NCI-H187 (cell line): ENCODE measurements around the gene CCDC178.
"Not testable (repeated sequence)": the region's sequence is repeated elsewhere in the genome, so short reads cannot be mapped to it uniquely, and the experiment has no call there.

Experiments used
- DNase-seq, 2 experiments: peaks; one replicate each; lab custom pipeline; 2025; lab: John Stamatoyannopoulos, UW

Gene CCDC178

DNA sequence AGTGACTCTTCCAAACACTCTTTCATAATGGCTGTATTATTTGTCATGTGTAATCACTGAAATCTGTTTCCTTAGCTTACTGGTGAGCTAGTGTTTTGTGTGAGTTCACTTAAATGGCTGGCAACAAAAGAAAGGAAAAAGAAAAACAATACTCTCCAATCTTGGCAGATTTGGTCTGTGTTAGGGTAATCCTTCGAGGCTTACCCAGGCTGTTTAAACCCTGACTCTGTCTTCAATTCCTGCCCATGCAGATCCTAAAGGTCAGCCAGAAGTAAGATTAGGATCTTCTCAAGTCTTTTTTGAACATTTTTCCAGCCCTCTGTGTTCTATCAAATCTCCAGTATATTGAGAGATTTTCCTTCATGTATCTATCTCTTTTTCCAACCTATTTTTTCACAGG, 85.3 kb downstream of the CCDC178 start:
- DNase-seq: no peak

DNA sequence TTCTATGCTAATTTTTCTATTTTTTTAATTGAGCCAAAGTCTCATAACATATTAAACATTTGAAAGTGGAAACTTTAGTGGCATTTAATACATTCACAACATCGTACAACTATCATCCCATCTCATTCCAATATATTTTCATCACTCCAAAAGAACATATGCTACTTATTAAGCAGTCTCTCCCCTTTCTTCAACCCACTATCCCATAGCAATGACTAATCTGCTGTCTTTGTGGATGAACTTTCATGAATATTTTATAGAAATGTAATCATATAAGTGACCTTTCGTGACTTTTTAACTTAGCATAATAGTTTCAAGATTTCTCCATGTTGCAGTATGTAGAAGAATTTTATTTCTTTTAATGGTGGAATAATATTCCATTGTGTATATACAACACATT, 90.3 kb downstream of the CCDC178 start:
- no peak for DNase-seq

DNA sequence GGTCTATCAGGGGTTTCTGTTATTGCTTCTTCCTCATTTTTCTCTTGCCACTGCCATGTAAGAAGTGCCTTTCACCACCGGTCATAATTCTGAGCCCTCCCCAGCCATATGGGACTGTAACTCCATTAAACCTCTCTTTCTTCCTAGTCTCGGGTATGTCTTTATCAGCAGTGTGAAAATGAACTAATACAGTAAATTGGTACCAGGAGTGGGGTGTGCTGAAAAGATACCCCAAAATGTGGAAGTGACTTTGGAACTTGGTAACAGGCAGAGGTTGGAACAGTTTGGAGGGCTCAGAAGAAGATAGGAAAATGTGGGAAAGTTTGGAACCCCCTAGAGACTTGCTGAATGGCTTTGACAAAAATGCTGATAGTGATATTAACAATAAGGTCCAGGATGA, 100.8 kb downstream of the CCDC178 start:
- DNase-seq: not testable (repeated sequence)

DNA sequence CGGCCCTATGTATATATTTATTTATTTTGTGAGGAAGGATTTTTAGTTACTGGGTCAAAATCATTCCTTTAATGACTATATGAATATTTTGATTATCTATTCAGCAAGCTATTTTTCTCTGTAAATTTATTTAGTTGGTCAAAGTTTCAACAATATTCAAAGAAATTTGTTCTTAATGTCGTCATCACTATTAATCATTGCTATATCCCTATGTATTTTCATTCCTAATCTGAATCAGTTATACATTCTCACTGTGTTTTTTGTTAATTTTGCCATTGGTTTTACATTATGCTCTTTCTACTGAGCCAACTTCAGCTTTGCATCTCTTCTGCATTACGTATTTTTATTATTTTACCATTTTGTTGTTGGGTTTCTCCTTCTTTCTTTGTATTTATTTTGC, 105.7 kb downstream of the CCDC178 start:
- DNase-seq: no peak

DNA sequence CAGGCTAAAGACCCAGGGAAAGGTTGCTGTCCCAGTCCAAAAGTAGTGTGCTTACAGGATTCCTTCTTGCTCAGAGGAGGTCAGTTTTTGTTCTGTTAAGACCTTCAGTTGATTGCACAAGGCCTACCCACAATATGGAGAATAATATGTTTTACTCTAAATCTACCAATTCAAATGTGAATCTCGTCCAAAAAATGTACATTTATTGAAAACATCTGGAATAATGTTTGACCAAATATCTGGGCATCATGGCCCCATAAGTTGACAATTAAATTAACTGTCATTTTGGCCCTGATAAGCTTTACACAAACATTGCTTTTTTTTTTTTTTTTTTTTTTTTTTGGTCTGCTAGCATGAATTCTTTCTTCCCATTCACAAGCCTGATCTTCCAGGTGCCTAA, 109.8 kb downstream of the CCDC178 start:
- no peak for DNase-seq

DNA sequence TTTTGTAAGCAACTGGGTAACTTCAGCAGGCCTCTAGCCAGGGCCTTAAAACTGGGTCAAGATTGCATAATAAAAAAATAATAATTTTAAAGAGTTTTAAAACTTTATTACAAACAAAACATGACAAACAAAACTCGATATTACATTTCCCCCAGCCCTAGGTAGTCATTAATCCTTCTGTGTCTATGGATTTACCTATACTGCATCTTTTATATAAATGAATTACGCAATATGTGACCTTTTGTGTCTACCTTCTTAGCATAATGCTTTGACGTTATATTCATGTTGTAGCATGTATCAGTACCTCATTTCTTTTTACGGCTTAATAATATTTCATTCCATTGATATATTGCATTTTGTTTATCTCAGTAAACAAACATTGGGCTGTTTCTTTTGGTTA, 113.5 kb downstream of the CCDC178 start:
- DNase-seq: no peak

DNA sequence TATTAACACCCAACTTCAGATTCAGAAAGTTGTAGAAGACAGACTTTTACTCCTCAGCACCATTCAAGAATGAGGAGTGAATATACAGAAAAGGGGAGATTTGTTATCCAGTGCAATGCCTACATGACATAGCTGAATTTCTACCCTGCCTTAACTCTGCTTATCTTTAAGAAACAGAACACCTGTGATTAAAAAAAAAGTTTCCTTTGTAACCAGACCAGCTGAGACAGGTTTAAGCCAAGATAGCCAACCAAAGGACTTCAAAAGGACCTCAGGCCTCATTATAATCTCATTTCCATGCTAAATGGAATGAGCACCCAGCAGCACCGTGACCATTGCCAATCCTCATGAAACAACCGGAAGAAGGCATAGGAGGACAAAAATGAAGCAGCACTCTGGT, 122.9 kb downstream of the CCDC178 start:
- no peak for DNase-seq

DNA sequence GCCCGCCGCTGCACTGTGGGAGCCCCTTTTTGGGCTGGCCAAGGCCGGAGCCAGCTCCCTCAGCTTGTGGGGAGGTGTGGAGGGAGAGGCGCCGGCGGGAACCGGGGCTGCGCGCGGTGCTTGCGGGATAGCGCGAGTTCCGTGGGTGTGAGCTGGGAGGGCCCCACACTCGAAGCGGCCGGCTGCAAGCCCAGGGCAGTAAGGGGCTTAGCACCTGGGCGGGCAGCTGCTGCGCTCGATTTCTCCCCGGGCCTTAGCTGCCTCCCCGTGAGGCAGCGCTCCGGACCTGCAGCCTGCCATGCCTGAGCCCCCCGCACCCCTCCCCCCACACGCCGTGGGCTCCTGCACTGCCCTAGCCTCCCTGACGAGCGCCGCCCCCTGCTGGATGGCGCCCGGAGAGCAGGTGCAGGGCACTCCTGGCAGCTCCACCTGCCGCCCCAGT, 124.4 kb downstream of the CCDC178 start:
- DNase-seq: no peak

DNA sequence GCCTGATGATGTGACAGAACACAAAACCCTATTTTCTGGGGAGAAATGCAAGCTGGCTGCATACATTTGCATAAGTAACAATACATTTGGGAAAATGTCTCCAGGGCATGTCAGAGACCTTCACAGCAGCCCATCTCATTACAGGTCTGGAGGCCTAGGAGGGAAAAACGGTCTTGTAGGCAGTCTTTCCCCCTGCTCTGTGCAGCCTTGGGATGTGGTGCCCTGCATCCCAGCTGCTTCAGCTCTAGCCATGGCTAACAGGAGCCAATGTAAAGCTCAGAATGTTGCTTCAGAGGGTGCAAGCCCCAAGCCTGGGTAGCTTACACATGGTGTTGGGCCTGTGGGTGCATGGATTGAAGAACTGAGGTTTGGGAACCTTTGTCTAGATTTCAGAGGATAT, 133.0 kb downstream of the CCDC178 start:
- DNase-seq: no peak

DNA sequence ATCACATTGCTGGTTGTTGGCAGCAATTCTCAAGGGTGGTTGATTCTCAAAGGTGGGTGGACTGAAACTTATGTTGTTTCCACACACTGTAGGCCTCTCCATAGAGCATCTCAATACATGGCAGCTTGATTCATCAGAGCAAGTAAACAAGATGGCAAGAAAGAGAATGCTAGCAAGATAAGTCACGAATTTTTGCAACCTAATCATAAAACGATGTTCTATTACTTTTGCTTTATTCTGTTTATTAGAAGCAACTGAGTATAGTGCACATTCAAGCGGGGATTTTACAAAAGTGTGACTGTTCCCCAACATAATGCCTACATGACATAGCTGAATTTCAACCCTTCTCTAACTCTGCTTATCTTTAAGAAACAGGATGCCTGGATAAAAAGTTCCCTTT, 136.2 kb downstream of the CCDC178 start:
- no peak for DNase-seq

DNA sequence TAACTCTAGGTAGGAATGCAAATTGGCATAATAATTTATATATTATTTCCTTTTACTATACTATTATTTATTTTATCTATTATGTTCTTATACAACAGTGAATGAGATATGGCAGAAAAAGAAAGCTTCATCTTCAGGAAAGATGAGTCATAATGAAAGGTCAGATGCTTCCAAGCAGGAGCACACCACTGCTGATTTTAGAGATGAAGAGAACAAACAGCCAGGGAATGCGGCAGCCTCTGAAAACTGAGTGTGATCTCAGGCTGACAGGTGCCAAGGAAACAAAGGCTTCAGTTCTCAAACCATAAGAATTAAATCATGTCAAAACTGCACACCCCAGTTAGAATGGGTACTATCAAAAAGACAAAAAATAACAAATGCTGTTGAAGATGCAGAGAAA, 149.0 kb downstream of the CCDC178 start:
- no peak for DNase-seq

DNA sequence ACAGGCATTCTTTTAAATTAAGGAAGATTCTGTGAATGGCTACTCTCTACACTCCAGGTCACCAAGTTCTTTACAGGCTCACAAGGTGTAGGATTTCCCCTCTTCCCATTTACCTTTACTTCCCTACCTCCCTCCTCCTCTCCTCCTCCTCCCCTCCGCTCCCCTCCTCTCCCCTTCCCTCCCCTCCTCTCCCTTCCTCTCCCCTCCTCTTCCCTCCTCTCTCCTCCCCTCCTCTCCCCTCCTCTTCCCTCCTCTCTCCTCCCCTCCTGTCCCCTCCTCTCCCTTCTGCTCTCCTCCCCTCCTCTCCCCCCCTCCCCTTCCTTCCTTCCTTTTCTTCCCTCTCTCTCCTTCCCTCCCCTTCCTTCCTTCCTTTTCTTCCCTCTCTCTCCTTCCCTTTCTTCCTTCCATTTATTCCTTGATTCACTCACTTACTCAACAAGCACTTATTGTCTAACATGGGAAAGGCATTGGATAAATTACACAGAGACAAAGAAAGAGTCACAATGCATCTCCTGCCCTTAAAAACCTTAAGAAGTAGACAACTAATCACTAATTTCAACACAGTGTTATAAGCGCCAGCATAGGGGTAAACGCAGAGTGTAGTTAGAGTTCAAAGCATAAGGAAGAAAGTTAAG, 152.3 kb downstream of the CCDC178 start:
- DNase-seq: no peak

DNA sequence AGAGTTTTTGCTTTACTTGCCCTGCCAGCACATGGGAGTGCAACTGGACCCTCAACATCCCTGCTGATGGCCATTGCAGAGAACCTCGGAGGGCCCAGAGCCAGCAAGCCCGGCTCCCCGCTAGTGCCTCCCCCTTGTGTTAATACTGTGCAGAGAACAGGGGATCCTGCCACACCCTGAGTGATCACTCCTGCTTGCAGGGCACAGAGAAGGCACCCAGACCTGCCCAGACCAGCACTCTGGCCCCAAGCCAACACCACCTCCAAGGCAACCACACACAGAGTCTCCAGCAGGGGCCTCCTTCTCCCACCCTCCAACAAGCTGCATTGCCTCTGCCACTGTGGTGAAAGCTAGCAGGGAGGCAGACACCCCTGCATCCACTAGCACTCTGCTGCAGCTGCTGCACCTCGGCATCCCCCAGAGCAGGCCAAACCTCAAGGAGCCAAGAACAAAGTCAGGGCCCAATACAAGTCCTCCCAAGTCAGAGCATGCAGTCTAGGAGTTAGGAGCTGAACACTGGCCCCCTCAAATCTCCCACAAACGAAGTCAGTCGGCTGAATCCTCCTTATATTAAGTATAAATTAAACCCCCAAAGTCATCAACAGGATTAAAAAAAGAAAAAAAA, 157.7 kb downstream of the CCDC178 start:
- DNase-seq: no peak

DNA sequence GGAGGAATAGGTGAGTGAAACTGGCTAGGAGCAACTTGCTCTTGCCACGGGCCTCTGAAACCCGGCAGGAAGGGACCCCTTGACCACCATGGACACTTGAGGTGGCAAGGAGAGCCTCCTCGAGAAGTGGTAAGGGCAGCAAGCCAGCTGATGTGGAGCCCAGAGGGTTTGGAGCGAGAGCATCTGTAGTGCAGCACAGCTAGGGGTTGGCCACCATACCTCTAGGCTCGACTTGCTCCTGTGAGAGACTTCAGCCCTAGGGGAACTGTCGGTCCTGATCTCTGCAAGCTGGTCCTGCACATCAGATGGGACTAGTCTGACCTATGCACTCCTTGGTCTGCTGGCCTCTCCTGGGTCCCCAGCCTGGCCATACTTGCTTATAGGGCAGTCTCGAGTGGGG, 158.4 kb downstream of the CCDC178 start:
- no peak for DNase-seq

DNA sequence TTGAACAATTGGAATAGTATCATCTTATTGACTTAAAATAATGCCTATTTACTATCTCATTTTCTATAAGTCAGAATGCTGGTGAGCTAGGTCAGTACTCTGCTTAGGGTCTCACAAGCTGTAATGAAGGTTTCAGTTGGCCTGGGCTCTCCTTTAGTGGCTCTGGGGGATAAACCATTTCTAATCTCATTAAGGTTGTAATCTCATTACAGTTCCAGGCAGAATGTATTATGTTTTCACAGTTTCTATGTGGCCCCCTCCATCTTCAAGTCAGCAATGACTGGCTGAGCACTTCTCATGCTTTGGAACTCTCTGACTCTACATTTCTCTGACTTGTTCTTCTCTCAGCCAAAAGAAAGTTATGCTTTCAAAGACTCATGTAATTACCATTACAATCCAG, 163.1 kb downstream of the CCDC178 start:
- DNase-seq: no peak

DNA sequence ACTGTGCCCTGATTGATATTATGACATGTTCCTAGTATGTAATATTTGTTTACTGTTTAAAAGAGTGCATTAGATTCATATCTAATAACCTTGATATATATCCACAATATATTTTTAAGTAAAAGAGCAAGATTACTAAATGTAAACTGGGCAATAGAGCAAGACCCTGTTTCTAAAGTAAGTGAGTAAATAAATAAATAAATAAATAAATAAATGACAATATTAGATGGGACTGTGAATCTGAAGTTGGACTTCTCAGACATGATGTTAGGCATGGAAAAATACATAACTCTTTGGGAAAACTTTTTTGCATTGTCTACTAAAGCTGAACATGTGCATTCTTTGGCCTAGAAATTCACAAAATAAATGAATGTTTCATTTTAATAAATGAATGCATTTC, 164.7 kb downstream of the CCDC178 start:
- DNase-seq: no peak

DNA sequence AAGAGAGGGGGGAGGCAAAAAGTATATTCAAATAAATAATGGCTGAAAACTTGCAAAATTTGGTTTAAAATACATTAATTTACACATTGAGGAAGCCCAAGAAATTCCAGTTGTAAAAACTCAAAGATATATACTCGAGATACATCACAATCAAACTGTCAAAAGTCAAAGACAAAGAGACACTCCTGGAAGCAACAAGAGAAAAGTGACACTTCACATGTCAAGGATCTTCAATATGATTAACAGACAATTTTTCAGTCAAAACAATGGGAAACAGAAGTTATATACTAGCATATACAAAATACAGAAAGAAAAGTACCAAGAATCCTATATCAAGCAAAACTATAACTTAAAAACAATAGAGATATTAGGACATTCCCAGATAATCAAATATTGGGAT, 170.2 kb downstream of the CCDC178 start:
- no peak for DNase-seq

DNA sequence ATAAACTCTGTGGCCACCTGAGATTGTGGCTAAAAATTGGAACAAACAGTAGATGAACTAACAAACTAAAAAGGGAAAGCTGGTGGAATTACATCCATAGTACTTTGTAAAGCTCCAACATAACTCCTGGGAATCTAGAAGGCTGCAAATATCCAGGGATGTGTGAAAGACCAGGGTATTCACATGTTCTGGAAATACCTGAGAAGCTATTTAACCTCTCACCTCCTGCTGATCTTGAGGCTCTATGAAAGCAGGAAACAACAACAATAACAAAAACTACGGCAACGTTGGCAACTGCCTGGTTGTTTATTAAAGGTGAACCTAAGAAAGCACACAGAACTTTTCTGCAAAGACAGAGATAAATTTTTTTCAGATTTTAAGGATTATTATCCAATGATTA, 171.3 kb downstream of the CCDC178 start:
- no peak for DNase-seq

DNA sequence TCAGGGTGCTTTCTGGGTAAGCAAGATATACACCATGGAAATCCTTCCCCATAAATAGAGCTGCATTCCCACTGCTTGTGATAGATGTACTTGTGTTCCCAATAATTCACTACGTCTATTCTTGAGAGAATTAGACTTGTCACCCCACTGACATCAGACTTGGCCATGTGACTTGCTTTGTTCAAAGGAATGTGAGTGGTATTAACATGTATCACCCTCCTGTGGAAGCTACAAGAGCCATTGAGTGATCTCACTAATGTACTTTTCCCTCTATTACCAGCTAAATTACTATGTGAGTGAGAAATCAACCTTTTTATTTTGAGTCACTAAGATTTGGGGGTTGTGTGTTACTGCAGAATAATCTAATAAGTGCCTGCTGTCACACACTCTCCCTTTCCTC, 176.0 kb downstream of the CCDC178 start:
- no peak for DNase-seq

DNA sequence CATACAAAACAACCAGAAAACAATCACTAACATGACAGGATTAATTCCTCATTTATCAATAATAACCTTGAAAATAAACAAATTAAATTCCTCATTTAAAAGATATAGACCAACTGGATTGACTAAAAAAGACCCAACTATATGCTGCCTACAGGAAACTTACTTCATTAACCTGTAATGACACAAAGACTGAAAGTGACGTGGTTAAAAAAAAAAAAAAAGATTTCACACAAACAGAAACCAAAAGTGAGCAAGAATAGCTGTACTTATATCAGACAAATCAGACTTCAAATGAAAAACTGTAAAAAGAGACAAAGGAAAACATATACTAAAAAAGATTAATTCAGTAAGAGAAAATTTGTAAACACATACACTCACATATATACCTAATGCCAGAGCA, 201.2 kb downstream of the CCDC178 start:
- no peak for DNase-seq

DNA sequence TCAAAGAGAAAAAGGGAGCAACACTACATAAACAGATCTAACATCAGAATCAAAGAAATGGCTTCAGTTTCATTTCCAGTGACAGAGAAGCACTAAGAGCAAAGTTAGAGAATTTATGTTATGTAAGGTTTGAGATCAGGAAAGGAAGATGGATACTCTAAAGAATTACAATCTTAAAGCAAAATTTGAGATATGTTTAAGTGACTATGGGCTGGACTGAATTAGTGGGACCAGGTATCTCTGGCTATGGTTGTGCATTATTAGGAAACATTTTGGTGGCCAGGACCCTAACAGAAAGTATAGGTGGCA, 208.2 kb downstream of the CCDC178 start:
- DNase-seq: no peak

DNA sequence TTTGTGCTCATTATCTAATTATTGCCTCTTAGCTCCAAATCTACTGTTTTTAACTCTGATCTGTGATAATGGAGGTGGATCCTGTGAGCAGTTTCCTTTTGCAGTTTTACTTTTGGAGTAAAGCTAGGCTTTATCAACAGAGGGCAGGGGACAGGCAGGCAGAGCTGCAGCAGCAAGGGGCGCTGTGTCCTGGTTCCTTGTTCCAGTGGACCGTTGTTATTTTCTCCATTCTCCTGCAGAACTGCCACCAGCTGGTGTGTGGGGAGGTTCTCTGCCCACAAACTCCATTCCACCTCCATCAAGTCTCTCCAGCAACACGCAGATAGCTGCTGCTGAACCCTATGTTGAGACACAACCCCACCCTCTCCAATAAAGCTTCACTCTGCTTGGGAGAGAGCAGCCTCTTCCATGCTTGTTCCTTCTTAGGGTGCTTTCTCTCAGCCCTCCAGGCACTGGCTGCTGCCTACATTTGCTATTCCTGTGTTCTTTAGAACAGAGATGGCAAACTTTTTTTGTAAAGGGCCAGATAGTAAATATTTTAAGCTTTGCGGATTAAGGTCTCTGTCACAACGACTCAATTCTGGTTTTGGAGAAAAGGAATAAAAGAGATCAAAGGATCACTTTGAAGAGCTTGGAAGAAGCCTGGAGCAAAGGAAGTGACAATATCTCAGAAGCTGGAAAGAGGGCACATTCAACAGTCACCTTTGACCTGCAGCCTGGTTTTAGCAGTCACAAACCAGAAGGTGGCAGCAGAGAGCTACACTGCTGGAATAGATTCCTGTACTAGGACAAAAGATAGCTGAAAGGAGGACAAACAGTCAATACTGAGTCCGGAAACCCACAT, 208.8 kb downstream of the CCDC178 start:
- peak; percentile 41 to 50 for DNase-seq

DNA sequence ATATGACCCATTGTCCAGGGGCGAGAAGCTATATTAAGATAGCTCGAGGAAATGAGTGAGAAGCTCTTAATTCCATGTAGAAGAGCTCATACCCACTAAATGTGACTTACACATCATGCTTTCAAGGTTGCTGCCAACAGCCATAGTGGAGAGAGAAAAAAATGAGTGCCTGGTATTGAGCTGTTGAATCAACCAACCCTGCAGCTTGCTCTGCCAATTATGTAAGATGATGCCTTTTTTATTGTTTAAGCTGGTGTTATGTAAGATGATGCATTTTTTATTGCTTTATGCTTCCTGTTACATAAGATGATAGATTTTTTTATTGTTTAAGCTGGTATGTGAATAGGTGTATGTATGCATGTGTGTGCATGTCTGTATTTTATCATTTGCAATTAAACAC, 228.2 kb downstream of the CCDC178 start:
- DNase-seq: peak; percentile 14 to 17
